SK-N-MC (cell line): ENCODE results near the gene COQ7.

Experiments used
- EZH2 ChIP-seq: fragments of 200-600 bp; sonication (generic); IDR thresholded peaks from one replicate; pipeline ENCODE4 v1.6.1; 2017; ENCODE audit warnings: antibody characterized with exemption
- POLR2AphosphoS5 ChIP-seq: IDR thresholded peaks from 2 replicates; pipeline ENCODE4 v1.6.1; 2012; ENCODE audit warnings: mild to moderate bottlenecking, low read depth, low read length, borderline replicate concordance

DNA sequence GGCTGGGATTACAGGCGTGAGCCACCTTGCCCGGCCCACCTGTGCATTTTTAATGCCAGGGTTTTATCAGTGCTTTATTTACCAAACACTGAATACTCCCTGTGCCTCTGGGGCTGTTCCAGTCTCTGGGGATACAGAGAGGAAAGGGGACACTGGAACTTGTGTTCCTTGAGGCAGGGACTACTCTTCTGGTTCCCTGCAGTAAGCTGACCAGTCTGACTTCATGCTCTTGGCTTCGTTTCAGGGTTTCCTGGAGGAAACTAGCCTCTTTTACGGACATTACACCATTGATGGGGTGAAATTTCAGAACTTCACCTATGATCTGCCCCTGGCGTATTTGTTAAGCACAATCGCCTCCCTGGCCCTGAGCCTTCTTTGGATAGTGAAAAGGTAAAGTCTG, 37.4 kb upstream of the COQ7 start:
- TF ChIP-seq POLR2AphosphoS5 (no peak), EZH2 (no peak)
